Measurements from ENCODE around the gene MRM2.

- no peak for TF ChIP-seq CTCF (IDR thresholded peaks at IDR 0.05)
- TF ChIP-seq POLR2A (IDR thresholded peaks at IDR 0.05) = no peak
These were observed 29.1 kb downstream of the MRM2 start for GRCh38 chr7:2212906-2213305.

All from right lobe of liver (tissue), 4 donors.